ENCODE data around the gene RABL6.
A peak's percentile ranks its signal among the peaks of the same experiment; 100 is the strongest.

The RABL6 gene

DNA sequence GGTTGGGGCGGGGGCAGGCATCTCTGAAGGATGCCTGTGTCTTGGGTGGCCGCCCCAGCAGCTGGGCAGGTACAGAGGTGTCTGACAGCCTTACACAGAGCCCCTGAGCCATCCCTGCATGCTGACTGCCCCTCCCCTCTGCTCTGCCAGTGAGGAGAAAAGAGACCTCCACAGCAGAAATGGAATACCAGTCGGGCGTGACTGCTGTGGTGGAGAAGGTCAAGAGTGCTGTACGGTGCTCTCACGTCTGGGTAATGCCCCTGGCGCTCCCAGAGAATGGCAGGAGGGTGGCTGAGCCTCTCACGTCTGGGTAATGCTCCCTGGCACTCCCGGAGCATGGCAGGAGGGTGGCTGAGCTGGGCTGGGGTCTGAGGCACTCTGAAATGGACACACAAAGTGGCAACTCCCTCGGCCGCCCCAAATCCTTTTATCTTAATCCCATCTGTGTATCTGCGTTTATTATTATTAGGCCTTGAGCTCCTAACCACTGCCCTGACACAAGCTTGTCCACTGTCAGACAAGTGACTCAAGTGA, 2.5 kb upstream of the RABL6 start:
- TF ChIP-seq, protein P1, sequence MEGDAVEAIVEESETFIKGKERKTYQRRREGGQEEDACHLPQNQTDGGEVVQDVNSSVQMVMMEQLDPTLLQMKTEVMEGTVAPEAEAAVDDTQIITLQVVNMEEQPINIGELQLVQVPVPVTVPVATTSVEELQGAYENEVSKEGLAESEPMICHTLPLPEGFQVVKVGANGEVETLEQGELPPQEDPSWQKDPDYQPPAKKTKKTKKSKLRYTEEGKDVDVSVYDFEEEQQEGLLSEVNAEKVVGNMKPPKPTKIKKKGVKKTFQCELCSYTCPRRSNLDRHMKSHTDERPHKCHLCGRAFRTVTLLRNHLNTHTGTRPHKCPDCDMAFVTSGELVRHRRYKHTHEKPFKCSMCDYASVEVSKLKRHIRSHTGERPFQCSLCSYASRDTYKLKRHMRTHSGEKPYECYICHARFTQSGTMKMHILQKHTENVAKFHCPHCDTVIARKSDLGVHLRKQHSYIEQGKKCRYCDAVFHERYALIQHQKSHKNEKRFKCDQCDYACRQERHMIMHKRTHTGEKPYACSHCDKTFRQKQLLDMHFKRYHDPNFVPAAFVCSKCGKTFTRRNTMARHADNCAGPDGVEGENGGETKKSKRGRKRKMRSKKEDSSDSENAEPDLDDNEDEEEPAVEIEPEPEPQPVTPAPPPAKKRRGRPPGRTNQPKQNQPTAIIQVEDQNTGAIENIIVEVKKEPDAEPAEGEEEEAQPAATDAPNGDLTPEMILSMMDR (conservative IDR thresholded peaks at IDR 0.05; ENCODE audit: low read depth, low read length), result no peak
- H3K4me3 ChIP-seq (ENCODE audit: low read depth, low read length), result no peak overlapping the region
- no peak for DNase-seq (ENCODE audit: low read depth)

DNA sequence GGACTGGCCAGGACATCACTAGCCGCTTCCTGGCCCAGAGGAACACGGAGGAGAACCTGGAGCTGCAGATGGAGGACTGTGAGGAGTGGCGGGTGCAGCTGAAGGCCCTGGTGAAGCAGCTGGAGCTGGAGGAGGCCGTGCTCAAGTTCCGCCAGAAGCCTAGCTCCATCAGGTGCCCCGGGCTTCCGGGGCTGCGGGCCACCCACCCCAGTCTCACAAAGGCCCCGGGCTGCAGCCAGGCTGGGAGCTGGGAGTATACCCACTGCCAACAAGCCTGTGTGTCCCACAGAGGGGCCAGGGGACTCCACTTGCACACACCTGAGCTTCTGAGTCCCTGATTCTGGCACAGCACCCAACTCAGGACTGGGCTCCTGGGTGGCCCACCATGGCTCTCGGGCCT, 1.7 kb upstream of the RABL6 start:
- H3K4me3 ChIP-seq (ENCODE audit: low read depth, low read length), result no peak overlapping the region

DNA sequence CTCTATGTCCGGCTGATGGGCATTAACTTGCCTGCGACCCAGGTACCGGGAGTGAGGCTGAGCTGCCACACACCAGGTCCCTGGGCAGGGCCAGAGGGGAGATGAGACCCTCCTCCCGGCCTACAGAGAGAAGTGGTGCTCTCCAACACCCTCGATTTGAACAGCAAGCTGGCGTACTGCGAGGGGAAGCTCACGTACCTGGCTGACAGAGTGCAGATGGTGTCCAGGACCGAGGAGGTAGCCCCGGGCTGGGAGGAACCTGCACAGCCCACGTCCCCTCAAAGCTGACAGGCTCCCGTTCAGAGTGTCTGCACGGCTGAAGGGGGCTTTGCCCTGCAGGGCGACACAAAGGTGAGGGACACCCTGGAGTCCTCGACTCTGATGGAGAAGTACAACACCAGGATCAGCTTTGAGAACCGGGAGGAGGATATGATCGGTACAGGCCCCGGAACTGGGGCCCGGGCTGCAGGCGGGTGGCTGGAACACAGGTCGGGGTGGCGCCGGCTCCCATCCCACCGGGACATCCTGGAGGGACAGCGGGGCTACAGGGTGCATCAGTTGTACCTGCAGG, 1.0 kb upstream of the RABL6 start:
- DNase-seq (ENCODE audit: low read depth), result no peak
- H3K4me3 ChIP-seq (ENCODE audit: low read depth, low read length), result peak overlapping the region; percentile 87
- TF ChIP-seq, protein P1 (conservative IDR thresholded peaks at IDR 0.05; ENCODE audit: low read depth, low read length), result no peak

More for the DNA sequence above, 1.7 kb upstream of the RABL6 start:
- TF ChIP-seq, protein P1 (conservative IDR thresholded peaks at IDR 0.05; ENCODE audit: low read depth, low read length), result no peak
- no peak for DNase-seq (ENCODE audit: low read depth)

DNA sequence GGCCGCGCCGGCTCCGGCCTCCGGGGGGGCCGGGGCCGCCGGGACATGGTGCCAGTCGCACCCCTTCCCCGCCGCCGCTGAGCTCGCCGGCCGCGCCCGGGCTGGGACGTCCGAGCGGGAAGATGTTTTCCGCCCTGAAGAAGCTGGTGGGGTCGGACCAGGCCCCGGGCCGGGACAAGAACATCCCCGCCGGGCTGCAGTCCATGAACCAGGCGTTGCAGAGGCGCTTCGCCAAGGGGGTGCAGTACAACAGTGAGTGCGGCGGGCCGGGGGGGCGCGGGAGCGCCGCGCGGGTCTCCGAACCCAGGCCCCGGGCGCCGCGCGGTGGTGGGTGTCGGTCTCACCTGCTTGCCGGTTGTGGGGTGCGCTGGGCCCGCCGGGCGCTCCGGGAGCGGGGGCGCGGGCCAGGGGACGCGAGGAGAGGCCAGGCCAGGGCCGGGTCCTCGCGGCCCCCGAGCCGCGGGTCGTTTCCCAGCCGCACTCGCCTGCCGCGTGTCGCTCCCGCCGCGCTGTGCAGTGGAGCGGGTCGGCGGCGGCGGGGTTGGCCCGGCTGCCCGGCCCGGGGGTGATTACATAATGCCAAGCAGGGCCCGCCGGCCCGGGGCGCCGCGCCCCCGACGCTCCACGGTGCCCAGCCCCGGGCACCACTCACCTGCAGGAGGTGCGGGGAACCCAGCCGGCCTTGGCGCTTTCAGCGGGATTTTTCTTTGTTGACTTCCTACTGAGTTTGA, 492 bp downstream of the RABL6 start:
- DNase-seq (ENCODE audit: low read depth), result no peak

DNA sequence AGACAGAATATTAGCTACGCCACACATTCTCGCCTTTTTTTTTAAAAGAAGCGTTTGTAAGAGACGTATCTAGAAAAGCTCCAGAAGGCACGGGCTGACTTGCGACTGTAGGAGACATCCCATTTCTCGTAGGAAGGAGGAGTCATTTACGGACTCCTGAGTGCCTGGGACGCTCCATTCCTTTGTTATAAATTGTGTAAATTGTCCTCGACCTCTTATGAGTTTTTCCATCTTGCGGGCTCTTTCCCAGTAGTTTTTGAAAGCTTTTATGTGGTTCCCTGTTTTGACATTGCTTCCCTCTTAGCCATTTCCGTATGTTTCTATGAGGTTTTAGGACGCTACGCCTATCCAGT, 1.0 kb downstream of the RABL6 start:
- peak; percentile 61 for DNase-seq (ENCODE audit: low read depth)
- TF ChIP-seq, protein P1 (conservative IDR thresholded peaks at IDR 0.05; ENCODE audit: low read depth, low read length), result no peak
- H3K4me3 ChIP-seq (ENCODE audit: low read depth, low read length), result peak overlapping the region; percentile 87

More for the DNA sequence above, 492 bp downstream of the RABL6 start:
- H3K4me3 ChIP-seq (ENCODE audit: low read depth, low read length), result peak overlapping the region; percentile 87
- TF ChIP-seq, protein P1 (conservative IDR thresholded peaks at IDR 0.05; ENCODE audit: low read depth, low read length), result no peak

DNA sequence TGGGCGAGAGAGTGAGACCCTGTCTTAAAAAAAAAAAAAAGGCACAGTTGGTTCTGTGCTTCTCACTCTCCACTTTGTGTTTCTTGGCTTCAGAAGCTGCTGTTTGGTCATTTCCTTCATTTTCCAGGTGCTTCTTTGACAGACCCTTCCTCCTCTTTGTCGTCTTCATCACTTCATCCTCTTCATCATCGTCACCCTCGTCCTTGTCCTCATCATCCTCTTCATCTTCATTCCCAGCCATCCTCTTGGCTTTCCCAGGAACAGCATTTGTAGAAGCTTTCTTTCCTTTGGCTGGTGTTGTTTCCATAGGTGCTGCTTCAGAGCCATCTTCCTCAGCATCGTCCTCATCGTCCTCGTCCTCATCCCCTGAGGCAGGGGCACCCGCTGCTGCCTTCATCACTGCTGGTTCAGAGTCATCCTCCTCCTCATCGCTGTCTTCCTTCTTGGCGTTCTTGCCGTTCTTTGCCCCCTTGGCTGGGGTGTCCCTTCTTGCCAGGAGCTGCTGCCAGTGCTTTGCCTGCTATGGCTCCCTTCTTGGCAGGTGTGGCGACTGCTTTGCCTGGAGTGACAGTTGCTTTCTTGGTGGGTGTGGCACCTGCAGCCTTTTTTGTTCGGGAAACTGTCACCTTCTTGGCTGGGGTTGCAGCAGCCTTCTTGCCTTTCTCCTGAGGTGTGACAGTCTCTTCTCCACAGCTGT, 7.1 kb downstream of the RABL6 start:
- no peak overlapping the region for H3K4me3 ChIP-seq (ENCODE audit: low read depth, low read length)
- TF ChIP-seq, protein P1 (conservative IDR thresholded peaks at IDR 0.05; ENCODE audit: low read depth, low read length), result no peak
- DNase-seq (ENCODE audit: low read depth), result no peak

Measured in choroid plexus epithelial cell (primary cell).